Fibroblast of lung (primary cell): ENCODE results near the gene IQSEC2.

ENCODE experiments used
- CTCF ChIP-seq, 2 donors: IDR thresholded peaks in 1 of 2; conservative IDR thresholded peaks in 1 of 2; 1 replicate in 1 of 2; 2 replicates in 1 of 2; pipeline ENCODE4 v1.5.1; 2011 to 2012; ENCODE audit warnings: low read length in 2 of 2, control low read depth in 1 of 2, inconsistent platforms in 1 of 2, low read depth in 1 of 2, mild to moderate bottlenecking in 1 of 2
- EZH2 ChIP-seq: IDR thresholded peaks from 2 replicates; pipeline ENCODE4 v1.5.1; 2012; ENCODE audit warnings: low read length, control low read depth, mild to moderate bottlenecking; ENCODE audit errors: missing control alignments

- TF ChIP-seq CTCF (conservative IDR thresholded peaks at IDR 0.05 in 1 of 2, IDR thresholded peaks at IDR 0.05 in 1 of 2; ENCODE audit: low read depth in 1 of 2, low read length in 2 of 2): no peak
- TF ChIP-seq EZH2: no peak
These were observed 41.8 kb upstream of the IQSEC2 start for GRCh38 chrX:53323196-53323595.
